Daoy (cell line): ENCODE results near the gene GSTK1. TPM values are rescaled to one million over a fixed set of nuclear protein-coding genes. Genes with fewer than 3 reads are reported as not detected.
A peak's percentile ranks its signal among the peaks of the same experiment; 100 is the strongest.
"Not testable (repeated sequence)": the region's sequence is repeated elsewhere in the genome, so short reads cannot be mapped to it uniquely, and the experiment has no call there.

ENCODE experiments used
- DNase-seq: peaks from one replicate; pipeline ENCODE4 v3.0.0-alpha.2; 2015; ENCODE audit warnings: low read depth
- total RNA-seq: library from RNA; depleted of rRNA; stranded (reverse); fragments of >200 nt; shearing (Covaris generic); gene quantifications from 2 replicates; pipeline ENCODE4 v1.2.3, GENCODE V29; 2014

Gene GSTK1
- total RNA-seq, 1 experiment from 2014 or later, result 90.7 TPM

GRCh38 chr7:143238289-143238980, 24.8 kb upstream of the GSTK1 start:
- no peak for DNase-seq

DNA sequence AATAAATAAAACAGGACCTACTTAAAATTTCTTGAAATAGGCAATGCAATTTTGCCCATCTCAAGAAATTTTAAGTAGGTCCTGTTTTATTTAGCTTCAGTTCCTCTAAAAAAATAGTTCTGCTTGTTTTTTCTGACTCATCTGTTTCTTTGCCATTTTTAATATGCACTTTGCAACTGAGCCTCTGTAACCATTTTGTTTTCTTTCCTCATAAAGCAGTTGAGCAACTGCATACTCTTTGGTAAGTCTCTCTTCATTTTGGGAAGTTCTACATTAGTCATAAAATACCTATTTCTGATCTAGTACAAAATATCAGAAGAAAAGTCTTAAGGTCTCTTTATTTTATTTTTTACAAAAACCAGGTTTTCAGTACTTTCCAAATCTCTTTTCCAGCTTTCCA, 23.4 kb upstream of the GSTK1 start:
- DNase-seq, result no peak

- peak; percentile 75 for DNase-seq
Measured at GRCh38 chr7:143240291-143241168, 22.7 kb upstream of the GSTK1 start.

GRCh38 chr7:143242306-143242705, 20.9 kb upstream of the GSTK1 start:
- no peak for DNase-seq

- DNase-seq, result no peak
Measured at GRCh38 chr7:143243111-143243510, 20.1 kb upstream of the GSTK1 start.

DNA sequence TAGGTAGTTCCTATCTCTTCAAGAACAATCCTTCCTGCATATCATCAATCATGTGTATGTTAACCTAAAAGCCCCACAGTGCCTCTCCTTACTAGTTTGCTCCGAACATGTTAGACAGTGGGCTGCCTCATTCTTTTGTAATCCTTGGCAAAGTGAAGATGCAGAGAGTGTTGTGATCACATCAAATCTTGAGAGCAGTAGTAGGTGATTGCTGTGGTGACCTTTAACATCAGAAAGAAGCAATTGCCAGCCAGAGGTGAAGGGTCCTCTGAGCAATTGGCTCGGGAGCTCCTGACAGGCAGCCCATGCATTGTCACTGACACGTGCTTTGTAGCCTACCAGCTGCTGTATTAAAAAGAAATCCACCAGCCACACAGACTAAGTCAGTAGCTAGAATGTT, 19.6 kb upstream of the GSTK1 start:
- DNase-seq, result no peak

GRCh38 chr7:143244321-143244720, 18.9 kb upstream of the GSTK1 start:
- no peak for DNase-seq

GRCh38 chr7:143245123-143245522, 18.1 kb upstream of the GSTK1 start:
- DNase-seq, result no peak

- DNase-seq, result no peak
Measured at GRCh38 chr7:143247372-143247771, 15.9 kb upstream of the GSTK1 start.

- DNase-seq, result no peak
Measured at GRCh38 chr7:143248761-143249354, 14.4 kb upstream of the GSTK1 start.

- DNase-seq, result no peak
Measured at GRCh38 chr7:143250199-143250598, 13.0 kb upstream of the GSTK1 start.

DNA sequence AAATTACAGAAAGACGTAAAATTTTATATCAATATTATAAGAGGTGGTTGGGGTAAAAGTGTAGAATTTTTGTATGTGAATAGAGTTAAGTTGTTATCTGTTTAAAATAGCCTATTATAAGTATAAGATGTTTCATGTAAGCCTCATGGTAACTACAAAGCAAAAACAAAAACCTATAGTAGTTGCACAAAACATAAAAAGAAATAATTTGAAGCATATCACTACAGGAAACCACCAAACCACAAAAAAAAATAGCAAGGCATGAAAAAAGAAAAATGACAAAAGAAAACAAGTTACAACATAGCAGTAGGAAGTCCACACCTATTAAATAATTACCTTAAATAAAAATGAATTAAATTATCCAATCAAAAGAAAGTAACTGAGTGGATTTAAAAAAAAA, 12.4 kb upstream of the GSTK1 start:
- no peak for DNase-seq

DNA sequence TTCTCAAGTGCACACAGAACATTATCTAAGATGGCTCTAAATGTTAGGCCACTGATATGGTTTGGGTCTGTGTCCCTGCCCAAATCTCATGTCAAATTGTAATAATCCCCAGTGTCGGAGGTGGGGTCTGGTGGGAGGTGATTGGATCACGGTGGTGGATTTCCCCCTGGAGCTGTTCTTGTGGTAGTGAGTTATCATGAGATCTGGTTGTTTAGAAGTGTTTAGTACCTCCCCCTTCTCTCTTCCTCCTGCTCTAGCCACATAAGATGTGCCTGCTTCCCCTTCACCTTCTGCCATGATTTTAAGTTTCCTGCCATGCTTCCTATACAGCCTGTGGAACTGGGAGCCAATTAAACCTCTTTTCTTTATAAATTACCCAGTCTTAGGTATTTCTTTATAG, 11.2 kb upstream of the GSTK1 start:
- no peak for DNase-seq

DNA sequence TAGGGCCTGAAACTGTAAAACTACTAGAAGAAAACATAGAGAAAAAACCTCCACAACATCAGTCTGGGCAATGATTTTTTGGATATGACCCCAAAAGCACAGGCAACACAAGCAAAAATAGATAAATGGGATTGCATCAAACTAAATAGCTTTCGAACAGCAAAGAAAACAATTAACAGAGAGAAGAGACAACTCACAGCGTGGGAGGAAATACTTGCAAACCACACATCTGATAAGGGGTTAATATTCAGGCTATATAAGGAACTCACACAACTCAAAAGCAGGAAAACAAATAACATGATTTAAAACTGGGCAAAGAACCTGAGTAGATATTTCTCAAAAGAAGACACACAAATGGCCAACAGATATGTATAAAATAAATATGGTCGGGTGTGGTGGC, 7.7 kb upstream of the GSTK1 start:
- no peak for DNase-seq

DNA sequence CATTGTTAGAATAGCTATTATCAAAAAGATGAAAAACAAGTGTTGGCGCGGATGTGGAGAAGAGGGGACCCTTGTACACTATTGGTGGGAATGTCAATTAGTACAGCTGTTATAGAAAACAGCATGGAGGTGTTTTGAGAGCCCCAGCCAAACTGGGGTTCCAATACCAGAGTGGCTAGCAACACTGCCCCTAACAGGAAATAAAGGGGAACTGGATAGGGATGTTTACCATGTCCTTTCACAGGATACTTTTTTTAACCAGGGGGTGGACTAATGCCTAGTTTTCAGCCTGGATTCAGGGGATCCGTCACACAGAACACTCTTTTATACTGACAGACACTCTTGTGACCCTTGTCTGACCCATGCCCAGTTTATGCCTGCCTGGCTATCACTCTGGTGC, 6.9 kb upstream of the GSTK1 start:
- DNase-seq, result no peak

- no peak for DNase-seq
Measured at GRCh38 chr7:143256932-143257331, 6.3 kb upstream of the GSTK1 start.

- peak; percentile 34 for DNase-seq
Measured at GRCh38 chr7:143257501-143257900, 5.7 kb upstream of the GSTK1 start.

GRCh38 chr7:143258831-143259230, 4.4 kb upstream of the GSTK1 start:
- no peak for DNase-seq

DNA sequence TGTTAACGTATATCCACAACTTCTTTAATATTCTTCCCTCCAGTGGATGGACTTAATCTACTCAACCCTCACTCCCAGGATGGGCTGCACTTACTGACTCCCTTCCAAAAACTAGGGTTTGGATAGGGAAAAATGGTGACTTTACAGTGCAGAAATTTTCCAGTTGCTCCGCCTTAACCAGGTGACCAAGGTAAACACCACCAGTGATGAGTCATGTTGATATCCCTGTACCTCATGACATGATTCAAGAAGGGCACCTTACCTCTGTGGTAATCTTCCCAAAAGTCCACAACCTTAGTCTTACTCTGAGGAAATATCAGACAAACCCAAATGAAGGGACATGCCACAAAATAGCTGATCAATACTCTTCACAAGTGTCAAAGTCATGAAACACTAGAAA, 3.5 kb upstream of the GSTK1 start:
- DNase-seq, result no peak

DNA sequence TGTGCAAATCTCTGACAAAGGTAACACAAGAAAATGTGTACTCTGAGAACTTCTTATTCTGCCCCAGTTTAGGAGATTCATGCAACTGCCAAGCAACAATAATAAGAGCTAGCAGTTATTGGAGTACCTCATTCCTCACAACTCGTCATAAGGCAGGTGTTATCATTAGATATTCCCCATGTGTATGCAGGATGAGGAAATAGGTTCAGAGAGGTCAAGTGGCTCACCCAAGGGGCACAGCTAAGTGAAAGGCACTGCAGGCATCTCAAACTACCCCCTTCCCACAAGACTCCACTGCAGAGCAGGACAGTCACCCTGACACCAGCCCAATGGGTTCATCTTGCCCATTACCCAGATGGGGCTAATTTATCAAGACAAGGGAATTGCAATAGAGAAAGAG, 1.3 kb upstream of the GSTK1 start:
- DNase-seq, result no peak

DNA sequence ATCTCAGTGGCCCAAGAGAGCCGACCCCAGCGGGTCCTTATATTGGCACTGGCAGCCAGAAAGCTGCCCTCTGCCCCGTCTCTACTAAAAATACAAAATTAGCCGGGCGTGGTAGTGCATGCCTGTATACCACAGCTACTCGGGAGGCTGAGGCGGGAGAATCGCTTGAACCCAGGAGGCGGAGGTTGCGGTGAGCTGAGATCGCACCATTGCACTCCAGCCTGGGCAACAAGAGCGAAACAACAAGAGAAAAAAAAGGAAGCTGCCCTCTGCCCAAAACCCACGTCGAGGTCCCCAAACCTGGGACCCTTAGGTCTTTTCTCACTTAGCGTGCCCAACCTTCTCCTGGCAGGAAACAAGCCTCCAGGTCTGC, 941 bp downstream of the GSTK1 start:
- not testable (repeated sequence) for DNase-seq

GRCh38 chr7:143265017-143265693, 1.9 kb downstream of the GSTK1 start:
- DNase-seq, result no peak
